HT-29 (cell line): ENCODE data around the gene TELO2. TPM values are rescaled to one million over a fixed set of nuclear protein-coding genes. Genes with fewer than 3 reads are reported as not detected.
"Not testable (repeated sequence)": the region's sequence is repeated elsewhere in the genome, so short reads cannot be mapped to it uniquely, and the experiment has no call there.

Source experiments
- DNase-seq: peaks from one replicate; pipeline ENCODE4 v3.0.0-alpha.2; 2015; ENCODE audit warnings: low spot score
- total RNA-seq: library from RNA; depleted of rRNA; stranded (reverse); fragments of >200 nt; shearing (Covaris generic); gene quantifications from 2 replicates; pipeline ENCODE4 v1.2.3, GENCODE V29; 2014

Gene TELO2
- total RNA-seq, 1 experiment from 2014 or later, result 72.4 TPM

- DNase-seq, result no peak
Observed at GRCh38 chr16:1457489-1458245, 35.5 kb upstream of the TELO2 start.

- DNase-seq, result no peak
Observed at GRCh38 chr16:1458336-1458976, 34.7 kb upstream of the TELO2 start.

- no peak for DNase-seq
Observed at GRCh38 chr16:1458977-1459341, 34.2 kb upstream of the TELO2 start.

GRCh38 chr16:1459967-1460366, 33.2 kb upstream of the TELO2 start:
- no peak for DNase-seq

- no peak for DNase-seq
Observed at GRCh38 chr16:1460602-1461138, 32.5 kb upstream of the TELO2 start.

DNA sequence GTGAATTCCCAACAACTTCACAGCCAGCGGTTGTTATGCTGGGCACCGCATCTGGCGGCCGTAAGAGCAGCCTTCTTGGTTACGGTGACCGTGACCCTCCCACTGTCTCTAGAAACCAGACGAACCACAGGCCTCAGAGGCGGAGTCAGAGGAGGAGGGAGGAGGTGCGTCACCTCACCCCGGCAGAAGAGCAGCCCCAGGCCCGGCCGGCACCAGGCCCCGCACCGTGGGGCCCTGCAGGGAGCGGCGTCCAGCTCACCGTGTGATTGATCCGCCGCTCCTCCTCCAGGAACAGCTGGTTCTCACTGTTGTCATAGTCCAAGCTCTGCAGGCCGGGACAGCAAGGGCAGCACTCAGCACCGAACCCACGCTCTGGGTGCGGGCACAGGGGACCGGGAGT, 32.0 kb upstream of the TELO2 start:
- no peak for DNase-seq

DNA sequence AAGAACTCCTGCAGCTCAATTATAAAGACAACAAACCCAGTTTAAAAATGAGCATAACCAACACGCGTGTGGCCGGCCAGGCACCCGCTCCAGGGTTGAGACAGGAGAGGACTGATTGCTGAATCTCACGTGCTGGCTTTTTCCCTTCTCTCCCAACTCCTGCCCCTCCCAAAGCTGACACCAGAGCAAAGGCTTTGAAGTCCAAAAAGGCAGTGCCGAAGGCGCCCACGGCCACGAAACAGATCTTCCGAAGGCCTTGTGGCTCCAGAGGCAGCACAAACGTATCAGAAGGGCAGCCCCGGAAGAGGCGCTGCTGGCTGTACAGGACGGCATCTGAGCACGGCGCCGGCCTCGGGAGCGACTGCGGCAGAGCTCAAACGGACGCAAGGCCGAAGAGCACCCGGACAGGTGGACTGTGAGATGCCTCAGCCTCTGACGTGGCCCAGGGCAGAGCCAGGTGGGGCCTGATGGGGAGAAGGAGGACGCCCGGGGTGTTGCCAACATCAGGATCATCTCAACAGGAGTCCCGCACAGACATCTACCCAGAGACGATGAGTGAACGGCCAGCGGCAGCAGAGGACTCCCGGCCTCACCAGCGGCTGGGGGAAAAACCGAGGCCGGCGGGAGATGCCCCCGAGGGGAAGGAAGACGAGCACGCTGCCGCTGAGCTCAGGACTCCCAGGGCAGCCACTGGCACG, 28.8 kb upstream of the TELO2 start:
- no peak for DNase-seq

DNA sequence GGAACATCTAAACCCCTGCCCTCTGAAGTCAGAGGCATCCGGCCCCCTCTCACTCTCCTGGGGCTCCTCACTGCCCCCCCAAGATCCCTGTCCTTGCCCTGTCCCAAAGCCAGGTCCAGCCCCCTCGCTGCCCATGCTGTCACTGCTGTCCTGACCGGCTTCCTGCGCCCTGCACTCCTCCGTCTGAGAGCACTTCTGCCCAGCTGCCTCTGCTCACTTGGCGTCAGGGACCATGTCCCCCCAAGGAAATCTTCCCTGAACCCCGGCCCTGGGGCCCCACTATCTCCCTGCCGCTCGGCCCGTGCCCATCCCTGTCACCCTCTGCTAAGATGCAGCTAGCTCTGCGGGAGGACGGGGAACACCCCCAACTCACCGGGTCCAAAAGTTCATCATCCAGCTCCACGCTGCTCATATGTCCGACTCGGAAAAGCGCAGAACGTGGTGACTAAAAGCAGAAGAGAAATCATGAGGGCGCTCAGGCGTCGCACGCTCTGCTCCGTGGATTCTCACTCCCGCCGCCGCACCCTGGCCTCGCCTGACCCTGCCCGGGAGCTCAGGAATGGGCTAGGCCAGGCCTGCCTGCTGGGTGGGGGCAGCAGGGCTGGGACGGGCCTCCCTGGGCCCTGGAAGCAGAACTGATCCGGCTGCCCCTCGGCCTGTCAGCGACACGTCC, 28.1 kb upstream of the TELO2 start:
- DNase-seq, result no peak

DNA sequence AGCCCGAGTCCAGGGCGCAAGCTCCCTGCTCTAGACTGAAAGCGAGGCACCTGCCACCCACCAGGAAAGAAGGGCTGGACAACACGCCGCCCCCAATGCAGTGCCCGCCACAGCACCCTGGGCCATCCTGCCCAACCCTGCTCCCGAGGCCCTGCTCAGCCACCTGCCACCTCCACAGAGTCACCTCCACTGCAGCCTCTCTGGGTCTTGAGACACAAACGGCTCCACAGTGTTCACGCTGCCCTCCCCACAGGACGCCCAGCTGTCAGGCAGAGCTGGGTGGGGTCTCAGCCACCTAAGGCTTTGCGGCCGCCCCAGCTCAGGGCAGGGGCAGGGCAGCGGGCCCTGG, 27.6 kb upstream of the TELO2 start:
- DNase-seq, result no peak

DNA sequence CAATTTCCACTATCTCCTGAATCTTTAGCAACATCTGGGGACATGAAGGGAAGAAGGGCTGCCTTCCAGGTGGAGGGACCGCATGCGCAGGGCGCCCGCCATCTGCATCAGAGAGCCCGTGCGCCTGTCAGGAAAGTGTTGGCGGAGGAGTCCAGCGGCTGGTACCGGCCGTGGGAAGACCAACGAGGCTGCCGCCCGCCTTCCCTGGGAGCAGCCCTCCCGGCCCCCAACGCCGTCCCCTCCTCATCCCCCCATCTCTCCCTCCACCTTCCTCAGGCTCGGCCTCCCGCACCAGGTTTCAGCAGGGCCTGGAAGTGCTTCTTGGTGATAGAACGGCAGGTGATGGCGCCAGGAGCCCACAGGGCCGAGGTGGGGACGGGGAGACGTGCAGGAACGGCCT, 27.1 kb upstream of the TELO2 start:
- no peak for DNase-seq

GRCh38 chr16:1466968-1467521, 26.1 kb upstream of the TELO2 start:
- DNase-seq, result no peak

- DNase-seq, result no peak
Observed at GRCh38 chr16:1468426-1468810, 24.7 kb upstream of the TELO2 start.

- DNase-seq, result not testable (repeated sequence)
Observed at GRCh38 chr16:1469141-1469540, 24.0 kb upstream of the TELO2 start.

- no peak for DNase-seq
Observed at GRCh38 chr16:1469693-1470201, 23.4 kb upstream of the TELO2 start.

- no peak for DNase-seq
Observed at GRCh38 chr16:1470481-1471251, 22.5 kb upstream of the TELO2 start.

DNA sequence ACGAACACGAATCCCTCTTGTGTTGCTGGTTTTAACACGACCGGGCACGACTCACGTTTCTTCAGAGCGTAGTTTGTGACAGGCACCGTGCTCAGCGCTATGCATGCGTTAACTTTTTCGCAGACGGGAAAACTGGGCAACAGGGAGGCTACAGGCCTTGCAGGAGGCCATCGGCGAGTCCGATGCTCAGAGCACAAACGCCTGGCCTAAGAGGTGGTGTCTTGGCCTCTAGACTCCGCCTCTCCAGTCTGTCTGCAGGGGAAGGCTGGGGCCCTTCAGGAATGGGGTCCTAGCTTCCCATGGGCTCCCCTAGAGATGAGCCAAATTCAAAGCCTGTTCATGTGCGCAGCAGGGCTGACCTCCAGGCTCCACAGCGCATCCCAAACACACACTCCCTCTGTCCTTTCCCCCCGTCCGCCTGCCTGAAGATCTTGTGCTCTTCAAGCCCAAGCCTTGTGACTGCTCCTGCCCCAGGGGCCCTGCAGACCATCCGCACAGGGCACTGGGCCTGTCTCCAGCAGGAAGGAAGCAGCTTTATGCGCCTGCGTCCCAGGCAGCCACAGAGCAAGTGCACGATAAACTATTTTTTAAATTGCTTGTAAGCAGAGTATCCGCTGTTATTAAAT, 21.5 kb upstream of the TELO2 start:
- DNase-seq, result no peak

DNA sequence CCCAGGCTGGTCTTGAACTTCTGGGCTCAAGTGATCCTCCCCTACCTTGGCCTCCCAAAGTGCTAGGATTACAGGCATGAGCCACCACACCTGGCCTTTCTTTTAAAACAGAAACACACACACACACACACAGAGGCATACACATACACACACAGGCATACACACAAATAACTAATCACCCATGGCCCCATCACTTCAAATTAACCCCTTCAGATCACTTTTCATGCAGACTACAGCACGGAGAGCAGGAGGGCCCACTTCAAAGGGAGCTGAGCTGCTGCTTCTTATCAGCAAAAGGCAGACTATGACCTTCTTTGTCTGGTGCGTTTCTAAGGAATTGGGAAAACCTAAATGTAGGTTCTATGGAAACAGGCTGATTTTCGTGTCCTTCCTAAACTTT, 20.2 kb upstream of the TELO2 start:
- DNase-seq, result no peak

GRCh38 chr16:1474082-1474795, 18.9 kb upstream of the TELO2 start:
- no peak for DNase-seq

DNA sequence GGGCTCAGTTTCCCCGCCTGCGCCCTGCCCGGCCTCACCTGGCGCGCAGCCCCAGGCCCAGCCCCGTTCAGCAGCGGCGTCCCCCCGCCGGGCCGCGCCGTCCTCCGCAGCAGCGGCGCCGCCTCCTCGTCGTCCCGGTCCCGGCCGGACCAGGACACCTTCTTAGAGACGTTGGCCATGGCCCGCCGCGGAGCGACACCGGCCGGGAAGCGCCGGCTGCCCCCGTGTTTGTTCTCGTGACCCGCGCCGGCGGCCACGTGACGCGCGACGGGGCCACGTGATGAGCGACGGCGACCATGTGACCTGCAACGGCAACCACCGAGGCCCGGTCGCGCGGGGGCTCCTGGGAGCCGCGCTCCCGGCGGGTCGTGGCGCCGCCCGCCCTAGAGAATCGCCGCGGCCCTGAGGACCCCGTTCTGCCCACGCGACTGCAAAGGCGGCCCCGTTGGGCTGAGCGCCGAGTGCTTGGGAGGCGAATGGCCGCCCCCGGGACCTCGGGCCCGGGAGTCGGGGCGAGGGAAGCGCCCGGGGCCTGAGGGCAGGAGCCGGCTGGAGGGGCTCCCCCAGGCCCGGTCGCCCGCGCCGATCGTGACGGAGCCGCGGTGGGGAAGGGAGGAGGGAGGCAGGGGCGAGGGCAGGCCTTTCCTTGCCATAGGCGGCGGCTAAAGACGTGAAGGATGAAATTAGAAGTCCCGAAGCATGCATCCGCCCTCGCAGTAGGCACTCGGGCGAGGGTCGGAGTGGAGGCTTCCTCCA, 18.2 kb upstream of the TELO2 start, which contains the start of gene CLCN7:
Gene CLCN7 (minus strand): TSS at position 233 of the 756 bp plus-strand sequence. CDS start 54 bp downstream, at position 179.
- peak; percentile 76 for DNase-seq
